Mucosa of gallbladder (tissue), 1 donor: Measurements from ENCODE around the gene ORM1. TPM values are rescaled to one million over a fixed set of nuclear protein-coding genes. Genes with fewer than 3 reads are reported as not detected.

Source experiments
- total RNA-seq: library from RNA; stranded (reverse); gene quantifications from one replicate; pipeline ENCODE4 v1.2.1, GENCODE V29; 2021
- donor health status: DM: no; HTN: no; CAD: no.

ORM1 gene
- total RNA-seq, 1 donor from 2014 or later, result 12.7 TPM

Other genes with a start within 250 kb of the ORM1 start
- 1,366 TPM for gene AMBP, start 244.8 kb upstream of the ORM1 start, total RNA-seq
- 212 TPM for gene KIF12, start 223.8 kb upstream of the ORM1 start, total RNA-seq
- gene COL27A1, start 167.6 kb upstream of the ORM1 start, total RNA-seq, result 41.1 TPM
- 2.8 TPM for gene ORM2, start 6.8 kb downstream of the ORM1 start, total RNA-seq
- 41.0 TPM for gene AKNA, start 64.9 kb downstream of the ORM1 start, total RNA-seq
- gene WHRN, start 182.4 kb downstream of the ORM1 start, total RNA-seq, result 9.2 TPM